HCT116 (cell line): Measurements from ENCODE around the gene PPM1F.

Source experiments
- CTCF ChIP-seq, 3 experiments: fragments of 200-600 bp in 1 of 3; sonication (generic) in 1 of 3; IDR thresholded peaks in 2 of 3; conservative IDR thresholded peaks in 1 of 3; 2 replicates each; pipeline ENCODE4 v1.5.1; 2012 to 2017; ENCODE audit warnings: low read depth in 2 of 3, low read length in 2 of 3, antibody characterized with exemption in 1 of 3, borderline replicate concordance in 1 of 3, control low read depth in 1 of 3, mild to moderate bottlenecking in 1 of 3, mixed read lengths in 1 of 3, mixed run types in 1 of 3, moderate library complexity in 1 of 3; ENCODE audit not compliant: insufficient read depth in 1 of 3
- EGR1 ChIP-seq: IDR thresholded peaks from 2 replicates; pipeline ENCODE4 v1.6.1; 2012; ENCODE audit warnings: low read depth
- EZH2 ChIP-seq: fragments of 200-600 bp; sonication (generic); IDR thresholded peaks from 2 replicates; pipeline ENCODE4 v1.6.1; 2017; ENCODE audit warnings: antibody characterized with exemption, mixed run types
- POLR2A ChIP-seq: IDR thresholded peaks from 2 replicates; pipeline ENCODE4 v1.7.0; 2011; ENCODE audit warnings: borderline replicate concordance; ENCODE audit not compliant: insufficient read depth, insufficient read length; ENCODE audit errors: extremely low read depth
- POLR2AphosphoS5 ChIP-seq: IDR thresholded peaks from 2 replicates; pipeline ENCODE4 v1.6.1; 2011; ENCODE audit warnings: mild to moderate bottlenecking, low read depth, low read length, moderate library complexity
- SP1 ChIP-seq: IDR thresholded peaks from 2 replicates; pipeline ENCODE4 v1.6.1; 2012; ENCODE audit warnings: low read depth
- SRF ChIP-seq: IDR thresholded peaks from 2 replicates; pipeline ENCODE4 v1.6.1; 2012; ENCODE audit warnings: low read depth

GRCh38 chr22:21964918-21965484 is 12.4 kb upstream of the PPM1F start:
- TF ChIP-seq CTCF (IDR thresholded peaks at IDR 0.05 in 2 of 3, conservative IDR thresholded peaks at IDR 0.05 in 1 of 3; ENCODE audit: borderline replicate concordance in 1 of 3, insufficient read depth in 1 of 3, low read depth in 2 of 3, low read length in 2 of 3) (no peak), POLR2AphosphoS5 (no peak), POLR2A (no peak), EGR1 (no peak), SP1 (no peak), EZH2 (no peak), SRF (no peak)
